HCT116 (cell line): ENCODE data around the gene SORCS2. TPM values are rescaled to one million over a fixed set of nuclear protein-coding genes. Genes with fewer than 3 reads are reported as not detected.

Experiments
- ATAC-seq: fragments of 200-7000 bp; cut with Tn5 transposase; 2 replicates; pipeline ENCODE4 v1.9.1; 2020; ENCODE audit warnings: mild to moderate bottlenecking, moderate library complexity
- BruUV-seq: library from RNA; stranded (reverse); fragments of 400-500 nt; replicated peaks from 2 replicates; lab custom pipeline; 2021; lab: Mats Ljungman, UMichigan
- CTCF ChIA-PET: fragments of 300-600 bp; sonication (Branson Sonifier 250); formaldehyde crosslinking; loops from one replicate; lab custom pipeline; 2021; ENCODE audit warnings: antibody characterized with exemption; lab: Charles Lee
- POLR2A ChIA-PET: fragments of 300-600, 350-600 bp; sonication (Branson Sonifier 250); formaldehyde crosslinking; loops from one replicate; lab custom pipeline; 2021; ENCODE audit warnings: antibody characterized with exemption; lab: Charles Lee
- RAD21 ChIA-PET, 2 experiments: fragments of 300-600 bp; sonication (Branson Sonifier 250); formaldehyde crosslinking; loops; one replicate each; lab custom pipeline; 2023; ENCODE audit warnings: low total read pairs in 2 of 2; ENCODE audit not compliant: uncharacterized antibody in 2 of 2, unreplicated experiment in 2 of 2, low non-redundant PET in 1 of 2; lab: Charles Lee
- DNase-seq: peaks from one replicate; pipeline ENCODE4 v3.0.0-alpha.2; 2010; ENCODE audit warnings: low read depth, low spot score
- H2AFZ ChIP-seq: fragments of 200-600 bp; shearing (Covaris generic), sonication (generic); 2 replicates; pipeline ENCODE4 v1.6.1; 2017; ENCODE audit warnings: low read depth, mixed run types, mixed read lengths, antibody characterized with exemption, low read length; ENCODE audit not compliant: poor library complexity, severe bottlenecking
- H3K27ac ChIP-seq: 2 replicates; pipeline ENCODE4 v1.5.1; 2012; ENCODE audit warnings: low read depth, low read length
- H3K27me3 ChIP-seq: fragments of 200-600 bp; sonication (generic); 2 replicates; pipeline ENCODE4 v1.6.1; 2016; ENCODE audit warnings: mixed run types, low read length, mixed read lengths; ENCODE audit not compliant: insufficient read depth
- H3K36me3 ChIP-seq, 2 experiments: fragments of 200-500 bp in 1 of 2; fragments of 200-600 bp in 1 of 2; sonication (Bioruptor generic) in 1 of 2; sonication (generic) in 1 of 2; 2 replicates each; pipeline versions ENCODE4 v1.5.1 to v1.6.1; 2014 to 2016; ENCODE audit warnings: low read length in 2 of 2, inconsistent platforms in 1 of 2, mixed read lengths in 1 of 2, mixed run types in 1 of 2; ENCODE audit not compliant: insufficient read depth in 2 of 2, control insufficient read depth in 1 of 2
- H3K4me1 ChIP-seq, 2 experiments: fragments of 200-600 bp in 1 of 2; sonication (generic) in 1 of 2; 2 replicates each; pipeline versions ENCODE4 v1.5.1 to v1.6.1; 2012 to 2017; ENCODE audit warnings: low read length in 2 of 2, inconsistent platforms in 1 of 2, mild to moderate bottlenecking in 1 of 2, mixed read lengths in 1 of 2, mixed run types in 1 of 2, moderate library complexity in 1 of 2; ENCODE audit not compliant: insufficient read depth in 2 of 2, control insufficient read depth in 1 of 2
- H3K4me2 ChIP-seq: fragments of 200-600 bp; sonication (generic); 2 replicates; pipeline ENCODE4 v1.6.1; 2017; ENCODE audit warnings: mixed run types, low read length, mixed read lengths
- H3K4me3 ChIP-seq, 2 experiments: fragments of 200-600 bp in 1 of 2; sonication (generic) in 1 of 2; replicated peaks in 1 of 2; 2 replicates each; pipeline ENCODE4 v1.5.1; 2011 to 2016; ENCODE audit warnings: low read length in 2 of 2, control low read depth in 1 of 2, low read depth in 1 of 2, mild to moderate bottlenecking in 1 of 2, mixed read lengths in 1 of 2, mixed run types in 1 of 2
- H3K79me2 ChIP-seq: fragments of 200-600 bp; sonication (generic); 2 replicates; pipeline ENCODE4 v1.6.1; 2017; ENCODE audit warnings: mild to moderate bottlenecking, mixed run types, low read length, moderate library complexity, mixed read lengths; ENCODE audit not compliant: insufficient read depth
- H3K9ac ChIP-seq: fragments of 200-600 bp; sonication (generic); 2 replicates; pipeline ENCODE4 v1.6.1; 2016; ENCODE audit warnings: low read length, mixed read lengths
- H3K9me2 ChIP-seq: fragments of 200-600 bp; sonication (generic), shearing (Covaris generic); 2 replicates; pipeline ENCODE4 v1.6.1; 2017; ENCODE audit warnings: mixed run types, mild to moderate bottlenecking, moderate library complexity; ENCODE audit not compliant: insufficient read depth
- H3K9me3 ChIP-seq, 2 experiments: fragments of 200-500 bp in 1 of 2; fragments of 200-600 bp in 1 of 2; sonication (Bioruptor generic) in 1 of 2; sonication (generic) in 1 of 2; 2 replicates each; pipeline ENCODE4 v1.6.1; 2014 to 2017; ENCODE audit warnings: low read length in 2 of 2, mixed read lengths in 2 of 2, inconsistent platforms in 1 of 2, low read depth in 1 of 2, mild to moderate bottlenecking in 1 of 2, mixed run types in 1 of 2, moderate library complexity in 1 of 2; ENCODE audit not compliant: control insufficient read depth in 1 of 2, insufficient read depth in 1 of 2
- H4K20me1 ChIP-seq: fragments of 200-600 bp; sonication (generic), shearing (Covaris generic); 2 replicates; pipeline ENCODE4 v1.6.1; 2017; ENCODE audit warnings: mixed run types, mild to moderate bottlenecking, moderate library complexity; ENCODE audit not compliant: insufficient read depth
- CBX3 ChIP-seq: IDR thresholded peaks from 2 replicates; pipeline ENCODE4 v1.6.1; 2012; ENCODE audit warnings: low read depth
- CEBPB ChIP-seq: IDR thresholded peaks from 2 replicates; pipeline ENCODE4 v1.6.1; 2012; ENCODE audit warnings: low read depth
- ELF1 ChIP-seq: IDR thresholded peaks from 2 replicates; pipeline ENCODE4 v1.6.1; 2012; ENCODE audit warnings: low read depth, borderline replicate concordance
- EZH2phosphoT487 ChIP-seq: fragments of 200-600 bp; IDR thresholded peaks from 2 replicates; pipeline ENCODE4 v1.6.1; 2018; ENCODE audit warnings: antibody characterized with exemption, borderline replicate concordance
- FOSL1 ChIP-seq: IDR thresholded peaks from 2 replicates; pipeline ENCODE4 v1.6.1; 2012; ENCODE audit warnings: low read depth
- JUND ChIP-seq: IDR thresholded peaks from 2 replicates; pipeline ENCODE4 v1.6.1; 2012
- MAX ChIP-seq: IDR thresholded peaks from 2 replicates; pipeline ENCODE4 v1.6.1; 2012
- POLR2A ChIP-seq: IDR thresholded peaks from 2 replicates; pipeline ENCODE4 v1.7.0; 2011; ENCODE audit warnings: borderline replicate concordance; ENCODE audit not compliant: insufficient read depth, insufficient read length; ENCODE audit errors: extremely low read depth
- POLR2AphosphoS5 ChIP-seq: IDR thresholded peaks from 2 replicates; pipeline ENCODE4 v1.6.1; 2011; ENCODE audit warnings: mild to moderate bottlenecking, low read depth, low read length, moderate library complexity
- RAD21 ChIP-seq: IDR thresholded peaks from 2 replicates; pipeline ENCODE4 v1.6.1; 2012; ENCODE audit warnings: low read depth, mild to moderate bottlenecking
- REST ChIP-seq: IDR thresholded peaks from 2 replicates; pipeline ENCODE4 v1.6.1; 2012; ENCODE audit warnings: low read depth
- SIN3A ChIP-seq: IDR thresholded peaks from 2 replicates; pipeline ENCODE4 v1.6.1; 2012; ENCODE audit warnings: low read depth
- SP1 ChIP-seq: IDR thresholded peaks from 2 replicates; pipeline ENCODE4 v1.6.1; 2012; ENCODE audit warnings: low read depth
- SRF ChIP-seq: IDR thresholded peaks from 2 replicates; pipeline ENCODE4 v1.6.1; 2012; ENCODE audit warnings: low read depth
- TCF7L2 ChIP-seq: IDR thresholded peaks from 2 replicates; pipeline ENCODE4 v1.7.0; 2011; ENCODE audit warnings: borderline replicate concordance, inconsistent platforms; ENCODE audit not compliant: insufficient read depth, insufficient read length; ENCODE audit errors: extremely low read depth
- YY1 ChIP-seq: IDR thresholded peaks from 2 replicates; pipeline ENCODE4 v1.6.1; 2011; ENCODE audit warnings: low read length, low read depth, moderate library complexity, mild to moderate bottlenecking; ENCODE audit not compliant: insufficient replicate concordance; ENCODE audit errors: extremely low read depth
- intact Hi-C: fragments of 100-400 bp; cut with micrococcal nuclease; formaldehyde crosslinking; loops from 2 replicates; pipeline ENCODE4 v1.10.0; 2022
- total RNA-seq: library from RNA; stranded (reverse); gene quantifications from one replicate; pipeline ENCODE4 v1.2.1, GENCODE V29; 2021; ENCODE audit not compliant: unreplicated experiment
- TF ChIP-seq, protein P1 (sequence below): IDR thresholded peaks from 2 replicates; pipeline ENCODE4 v1.6.1; 2011; ENCODE audit warnings: mild to moderate bottlenecking, low read length, moderate library complexity; ENCODE audit not compliant: insufficient replicate concordance; ENCODE audit errors: extremely low read depth
- TF ChIP-seq, protein P2 (sequence below): IDR thresholded peaks from 2 replicates; pipeline ENCODE4 v1.6.1; 2012
- TF ChIP-seq, protein P3 (sequence below), 3 experiments: fragments of 200-600 bp in 1 of 3; sonication (generic) in 1 of 3; IDR thresholded peaks in 2 of 3; conservative IDR thresholded peaks in 1 of 3; 2 replicates each; pipeline ENCODE4 v1.5.1; 2012 to 2017; ENCODE audit warnings: low read depth in 2 of 3, low read length in 2 of 3, antibody characterized with exemption in 1 of 3, borderline replicate concordance in 1 of 3, control low read depth in 1 of 3, mild to moderate bottlenecking in 1 of 3, mixed read lengths in 1 of 3, mixed run types in 1 of 3, moderate library complexity in 1 of 3; ENCODE audit not compliant: insufficient read depth in 1 of 3

The SORCS2 gene
- total RNA-seq, 1 experiment from 2014 or later, result 0.37 TPM

- ChIA-PET CTCF (interaction anchor here (1.5 kb wide), 1 partner anchor 9 kb away, joined by 6 read pairs; no protein-coding TSS in a partner anchor), RAD21 (no interaction called here), POLR2A (no interaction called here)
- Histone ChIP-seq H3K9me3 (no peaks in the 10 kb centered on the region), H3K4me3 (no peak overlapping the region), H3K4me2 (no peak overlapping the region), H3K27ac (no peak overlapping the region), H3K9ac (no peak overlapping the region), H3K27me3 (no peaks in the 10 kb centered on the region), H2AFZ (no peak overlapping the region), H3K79me2 (no peaks in the 10 kb centered on the region), H3K4me1 (peaks cover 13 to 26% of the 10 kb centered on the region in 2 experiments), H4K20me1 (no peaks in the 10 kb centered on the region), H3K9me2 (no peaks in the 10 kb centered on the region), H3K36me3 (no peaks in the 10 kb centered on the region)
- intact Hi-C loops, result no loop called here
- ATAC-seq (no peak), DNase-seq (no peak)
- BruUV-seq, result no TSS peak
- TF ChIP-seq YY1, result no peak
- TF ChIP-seq SIN3A, result no peak
- TF ChIP-seq CBX3, result no peak
- TF ChIP-seq, protein P1, sequence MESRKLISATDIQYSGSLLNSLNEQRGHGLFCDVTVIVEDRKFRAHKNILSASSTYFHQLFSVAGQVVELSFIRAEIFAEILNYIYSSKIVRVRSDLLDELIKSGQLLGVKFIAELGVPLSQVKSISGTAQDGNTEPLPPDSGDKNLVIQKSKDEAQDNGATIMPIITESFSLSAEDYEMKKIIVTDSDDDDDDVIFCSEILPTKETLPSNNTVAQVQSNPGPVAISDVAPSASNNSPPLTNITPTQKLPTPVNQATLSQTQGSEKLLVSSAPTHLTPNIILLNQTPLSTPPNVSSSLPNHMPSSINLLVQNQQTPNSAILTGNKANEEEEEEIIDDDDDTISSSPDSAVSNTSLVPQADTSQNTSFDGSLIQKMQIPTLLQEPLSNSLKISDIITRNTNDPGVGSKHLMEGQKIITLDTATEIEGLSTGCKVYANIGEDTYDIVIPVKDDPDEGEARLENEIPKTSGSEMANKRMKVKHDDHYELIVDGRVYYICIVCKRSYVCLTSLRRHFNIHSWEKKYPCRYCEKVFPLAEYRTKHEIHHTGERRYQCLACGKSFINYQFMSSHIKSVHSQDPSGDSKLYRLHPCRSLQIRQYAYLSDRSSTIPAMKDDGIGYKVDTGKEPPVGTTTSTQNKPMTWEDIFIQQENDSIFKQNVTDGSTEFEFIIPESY, result no peak
- TF ChIP-seq RAD21, result no peak
- TF ChIP-seq POLR2A, result no peak
- no peak for TF ChIP-seq SP1
- TF ChIP-seq CEBPB, result no peak
- no peak for TF ChIP-seq POLR2AphosphoS5
- TF ChIP-seq REST, result no peak
- TF ChIP-seq, protein P2, sequence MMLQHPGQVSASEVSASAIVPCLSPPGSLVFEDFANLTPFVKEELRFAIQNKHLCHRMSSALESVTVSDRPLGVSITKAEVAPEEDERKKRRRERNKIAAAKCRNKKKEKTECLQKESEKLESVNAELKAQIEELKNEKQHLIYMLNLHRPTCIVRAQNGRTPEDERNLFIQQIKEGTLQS, result no peak
- TF ChIP-seq TCF7L2, result no peak
- TF ChIP-seq EZH2phosphoT487, result no peak
- no peak for TF ChIP-seq SRF
- no peak for TF ChIP-seq JUND
- no peak for TF ChIP-seq FOSL1
- no peak for TF ChIP-seq MAX
- TF ChIP-seq, protein P3, sequence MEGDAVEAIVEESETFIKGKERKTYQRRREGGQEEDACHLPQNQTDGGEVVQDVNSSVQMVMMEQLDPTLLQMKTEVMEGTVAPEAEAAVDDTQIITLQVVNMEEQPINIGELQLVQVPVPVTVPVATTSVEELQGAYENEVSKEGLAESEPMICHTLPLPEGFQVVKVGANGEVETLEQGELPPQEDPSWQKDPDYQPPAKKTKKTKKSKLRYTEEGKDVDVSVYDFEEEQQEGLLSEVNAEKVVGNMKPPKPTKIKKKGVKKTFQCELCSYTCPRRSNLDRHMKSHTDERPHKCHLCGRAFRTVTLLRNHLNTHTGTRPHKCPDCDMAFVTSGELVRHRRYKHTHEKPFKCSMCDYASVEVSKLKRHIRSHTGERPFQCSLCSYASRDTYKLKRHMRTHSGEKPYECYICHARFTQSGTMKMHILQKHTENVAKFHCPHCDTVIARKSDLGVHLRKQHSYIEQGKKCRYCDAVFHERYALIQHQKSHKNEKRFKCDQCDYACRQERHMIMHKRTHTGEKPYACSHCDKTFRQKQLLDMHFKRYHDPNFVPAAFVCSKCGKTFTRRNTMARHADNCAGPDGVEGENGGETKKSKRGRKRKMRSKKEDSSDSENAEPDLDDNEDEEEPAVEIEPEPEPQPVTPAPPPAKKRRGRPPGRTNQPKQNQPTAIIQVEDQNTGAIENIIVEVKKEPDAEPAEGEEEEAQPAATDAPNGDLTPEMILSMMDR (IDR thresholded peaks at IDR 0.05 in 2 of 3, conservative IDR thresholded peaks at IDR 0.05 in 1 of 3; ENCODE audit: borderline replicate concordance in 1 of 3, insufficient read depth in 1 of 3, low read depth in 2 of 3, low read length in 2 of 3), result no peak
- no peak for TF ChIP-seq ELF1
Observed at GRCh38 chr4:7330031-7330596, 137.8 kb downstream of the SORCS2 start.
